ENCODE data around the gene TNS4.

The TNS4 gene

GRCh38 chr17:40448639-40449261 lies 52.7 kb downstream of the TNS4 start:
- no peak overlapping the region for H3K27ac ChIP-seq
- TF ChIP-seq, protein P1, sequence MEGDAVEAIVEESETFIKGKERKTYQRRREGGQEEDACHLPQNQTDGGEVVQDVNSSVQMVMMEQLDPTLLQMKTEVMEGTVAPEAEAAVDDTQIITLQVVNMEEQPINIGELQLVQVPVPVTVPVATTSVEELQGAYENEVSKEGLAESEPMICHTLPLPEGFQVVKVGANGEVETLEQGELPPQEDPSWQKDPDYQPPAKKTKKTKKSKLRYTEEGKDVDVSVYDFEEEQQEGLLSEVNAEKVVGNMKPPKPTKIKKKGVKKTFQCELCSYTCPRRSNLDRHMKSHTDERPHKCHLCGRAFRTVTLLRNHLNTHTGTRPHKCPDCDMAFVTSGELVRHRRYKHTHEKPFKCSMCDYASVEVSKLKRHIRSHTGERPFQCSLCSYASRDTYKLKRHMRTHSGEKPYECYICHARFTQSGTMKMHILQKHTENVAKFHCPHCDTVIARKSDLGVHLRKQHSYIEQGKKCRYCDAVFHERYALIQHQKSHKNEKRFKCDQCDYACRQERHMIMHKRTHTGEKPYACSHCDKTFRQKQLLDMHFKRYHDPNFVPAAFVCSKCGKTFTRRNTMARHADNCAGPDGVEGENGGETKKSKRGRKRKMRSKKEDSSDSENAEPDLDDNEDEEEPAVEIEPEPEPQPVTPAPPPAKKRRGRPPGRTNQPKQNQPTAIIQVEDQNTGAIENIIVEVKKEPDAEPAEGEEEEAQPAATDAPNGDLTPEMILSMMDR (conservative IDR thresholded peaks at IDR 0.05), result no peak
- no peak for TF ChIP-seq ZFX (IDR thresholded peaks at IDR 0.05)

- H3K27ac ChIP-seq, result no peak overlapping the region
- TF ChIP-seq ZFX (IDR thresholded peaks at IDR 0.05), result no peak
- TF ChIP-seq, protein P1 (conservative IDR thresholded peaks at IDR 0.05), result no peak
These were observed 53.2 kb downstream of the TNS4 start for GRCh38 chr17:40448213-40448638.

- TF ChIP-seq ZFX (IDR thresholded peaks at IDR 0.05), result no peak
- TF ChIP-seq, protein P1 (conservative IDR thresholded peaks at IDR 0.05), result no peak
- H3K27ac ChIP-seq, result no peak overlapping the region
These were observed 53.6 kb downstream of the TNS4 start for GRCh38 chr17:40447806-40448205.

DNA sequence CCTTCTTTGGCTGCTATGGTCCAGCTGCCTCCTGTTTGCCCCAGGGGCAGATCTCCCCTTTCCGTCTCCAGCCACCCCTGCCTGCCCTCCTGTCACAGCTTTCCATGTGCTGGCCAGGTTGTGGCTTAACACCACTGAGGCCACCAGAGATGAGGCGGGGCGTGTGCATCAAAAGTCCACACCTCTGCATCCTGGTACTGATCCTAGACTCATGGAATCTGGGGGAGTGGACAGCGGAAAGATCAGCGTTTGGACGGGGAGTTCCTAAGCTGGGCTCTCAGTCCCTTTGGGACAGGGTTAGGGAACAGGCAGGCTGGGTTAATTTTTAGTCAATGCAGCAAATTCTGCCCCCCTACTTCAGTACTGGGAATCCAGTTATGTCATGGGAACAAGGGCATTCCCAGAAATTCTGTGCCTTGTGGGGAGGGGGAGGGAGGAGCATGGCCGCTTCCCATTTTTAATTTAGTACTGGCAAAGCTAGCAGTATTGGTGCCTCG lies 54.2 kb downstream of the TNS4 start:
- TF ChIP-seq, protein P1 (conservative IDR thresholded peaks at IDR 0.05), result no peak
- no peak for TF ChIP-seq ZFX (IDR thresholded peaks at IDR 0.05)
- H3K27ac ChIP-seq, result no peak overlapping the region

GRCh38 chr17:40445751-40446468 lies 55.5 kb downstream of the TNS4 start:
- no peak overlapping the region for H3K27ac ChIP-seq
- TF ChIP-seq, protein P1 (conservative IDR thresholded peaks at IDR 0.05), result no peak
- TF ChIP-seq ZFX (IDR thresholded peaks at IDR 0.05), result no peak

- TF ChIP-seq ZFX (IDR thresholded peaks at IDR 0.05), result no peak
- TF ChIP-seq, protein P1 (conservative IDR thresholded peaks at IDR 0.05), result peak; percentile 55
- H3K27ac ChIP-seq, result no peak overlapping the region
These were observed 57.2 kb downstream of the TNS4 start for GRCh38 chr17:40443988-40444899.
